GM18873 (cell line): ENCODE measurements around the gene RIPOR2.

Experiments used
- ATAC-seq: cut with Tn5 transposase; IDR thresholded peaks from one replicate; pipeline ENCODE4 v1.9.1; 2021; ENCODE audit warnings: mild to moderate bottlenecking, moderate library complexity, moderate number of reproducible peaks; ENCODE audit not compliant: unreplicated experiment, low FRiP score

Gene RIPOR2, protein sequence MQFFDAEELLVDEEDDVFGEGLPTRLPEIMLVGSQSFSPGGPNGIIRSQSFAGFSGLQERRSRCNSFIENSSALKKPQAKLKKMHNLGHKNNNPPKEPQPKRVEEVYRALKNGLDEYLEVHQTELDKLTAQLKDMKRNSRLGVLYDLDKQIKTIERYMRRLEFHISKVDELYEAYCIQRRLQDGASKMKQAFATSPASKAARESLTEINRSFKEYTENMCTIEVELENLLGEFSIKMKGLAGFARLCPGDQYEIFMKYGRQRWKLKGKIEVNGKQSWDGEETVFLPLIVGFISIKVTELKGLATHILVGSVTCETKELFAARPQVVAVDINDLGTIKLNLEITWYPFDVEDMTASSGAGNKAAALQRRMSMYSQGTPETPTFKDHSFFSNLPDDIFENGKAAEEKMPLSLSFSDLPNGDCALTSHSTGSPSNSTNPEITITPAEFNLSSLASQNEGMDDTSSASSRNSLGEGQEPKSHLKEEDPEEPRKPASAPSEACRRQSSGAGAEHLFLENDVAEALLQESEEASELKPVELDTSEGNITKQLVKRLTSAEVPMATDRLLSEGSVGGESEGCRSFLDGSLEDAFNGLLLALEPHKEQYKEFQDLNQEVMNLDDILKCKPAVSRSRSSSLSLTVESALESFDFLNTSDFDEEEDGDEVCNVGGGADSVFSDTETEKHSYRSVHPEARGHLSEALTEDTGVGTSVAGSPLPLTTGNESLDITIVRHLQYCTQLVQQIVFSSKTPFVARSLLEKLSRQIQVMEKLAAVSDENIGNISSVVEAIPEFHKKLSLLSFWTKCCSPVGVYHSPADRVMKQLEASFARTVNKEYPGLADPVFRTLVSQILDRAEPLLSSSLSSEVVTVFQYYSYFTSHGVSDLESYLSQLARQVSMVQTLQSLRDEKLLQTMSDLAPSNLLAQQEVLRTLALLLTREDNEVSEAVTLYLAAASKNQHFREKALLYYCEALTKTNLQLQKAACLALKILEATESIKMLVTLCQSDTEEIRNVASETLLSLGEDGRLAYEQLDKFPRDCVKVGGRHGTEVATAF

GRCh38 chr6:24935366-24936152 is at the start of gene RIPOR2:
Gene RIPOR2, minus strand, starts transcription at chr6:24935960. Its CDS starts 62 bp downstream, at chr6:24935898.
- ATAC-seq = peak; percentile 25

- ATAC-seq = no peak
Observed at GRCh38 chr6:24985323-24985722, 49.6 kb upstream of the RIPOR2 start.

- no peak for ATAC-seq
Observed at GRCh38 chr6:24982231-24982630, 46.5 kb upstream of the RIPOR2 start.

GRCh38 chr6:24981386-24981760 is 45.6 kb upstream of the RIPOR2 start:
- no peak for ATAC-seq

DNA sequence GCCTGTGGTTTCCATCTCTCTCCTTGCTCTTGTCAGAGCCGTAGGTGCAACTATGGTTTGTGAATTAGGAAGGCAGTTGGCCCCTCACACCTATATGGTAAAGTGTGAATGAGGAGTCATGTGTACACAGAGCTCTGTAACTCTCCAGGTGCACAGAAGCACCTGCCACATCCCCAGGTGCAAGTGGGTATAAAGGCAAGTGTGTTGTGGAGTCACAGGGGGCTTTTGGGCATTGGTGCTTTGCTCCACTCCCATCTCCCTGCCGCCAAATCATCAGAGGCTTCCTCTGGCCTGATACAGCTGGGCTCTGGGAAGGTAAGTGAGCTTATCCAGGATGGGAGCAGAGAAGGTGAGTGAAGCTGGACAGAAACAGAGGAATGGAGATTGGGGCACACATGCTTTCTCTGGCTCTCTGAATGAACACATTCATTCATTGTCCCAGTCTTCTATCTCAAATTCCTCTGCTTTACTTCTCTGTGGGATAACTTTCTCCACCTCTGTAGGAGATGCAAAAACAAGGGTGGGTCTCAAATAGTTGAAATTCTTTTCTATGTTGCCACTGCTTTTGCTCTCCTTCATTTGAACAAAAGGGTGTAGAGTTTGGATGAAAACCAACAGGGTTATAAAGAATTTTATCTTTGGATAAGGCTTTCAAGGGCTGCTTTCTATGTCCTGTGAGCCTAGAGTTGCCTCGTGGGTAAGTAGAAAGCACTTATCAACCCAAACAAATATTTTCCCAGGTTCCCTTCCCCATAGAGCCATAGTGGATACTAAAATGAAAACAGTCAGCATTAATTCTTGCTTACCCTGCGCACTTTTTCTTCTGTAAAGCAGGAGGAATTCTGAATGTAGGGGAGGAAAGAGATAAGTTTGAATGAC is 45.0 kb upstream of the RIPOR2 start:
- ATAC-seq = no peak

DNA sequence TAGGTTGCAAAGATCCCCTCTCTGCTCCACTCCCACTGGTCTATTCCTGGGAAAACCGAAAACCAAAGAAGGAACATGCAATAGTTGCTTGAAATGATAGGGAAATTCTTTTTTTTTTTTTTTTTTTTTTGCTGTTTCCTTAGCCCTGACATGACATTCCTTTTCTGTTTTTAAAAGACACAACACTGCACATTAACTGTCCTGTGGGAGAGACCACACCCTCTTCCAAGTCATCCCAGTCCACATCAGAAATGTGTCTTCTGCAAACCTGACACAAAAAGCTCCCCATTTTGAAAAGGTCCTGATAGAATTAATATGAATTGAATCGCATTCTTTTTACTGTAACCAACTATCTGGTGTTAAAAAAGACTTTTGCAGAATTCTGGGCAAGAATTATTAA is 43.4 kb upstream of the RIPOR2 start:
- no peak for ATAC-seq

- no peak for ATAC-seq
Observed at GRCh38 chr6:24974182-24975171, 38.7 kb upstream of the RIPOR2 start.

GRCh38 chr6:24972311-24972958 is 36.7 kb upstream of the RIPOR2 start:
- ATAC-seq = no peak

GRCh38 chr6:24971067-24971466 is 35.3 kb upstream of the RIPOR2 start:
- ATAC-seq = no peak

DNA sequence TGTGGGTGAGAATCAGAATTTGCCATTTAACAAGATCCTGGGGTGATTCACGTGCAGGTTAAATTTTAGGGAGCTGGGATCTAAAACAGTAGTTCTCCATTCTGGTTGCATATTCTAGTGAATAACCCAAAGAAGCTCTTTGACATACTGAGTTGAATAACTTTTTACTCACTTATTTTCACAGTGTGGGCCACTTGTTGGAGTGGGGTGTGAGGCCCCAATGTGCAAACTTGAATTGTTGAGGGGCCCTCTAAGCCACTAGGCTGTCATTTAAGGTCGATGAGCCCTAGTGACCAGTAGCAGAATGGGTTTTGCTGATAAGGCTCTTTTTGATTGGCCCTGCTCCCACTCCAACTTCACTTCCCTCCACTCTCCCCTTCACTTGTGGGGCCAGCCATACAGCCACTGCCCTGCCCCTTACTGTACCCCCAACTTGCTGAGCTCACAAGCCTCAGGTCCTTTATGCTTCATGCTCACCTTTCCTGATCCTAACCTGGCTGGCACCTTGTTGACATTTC is 33.6 kb upstream of the RIPOR2 start:
- ATAC-seq = no peak

GRCh38 chr6:24968783-24969182 is 33.0 kb upstream of the RIPOR2 start:
- ATAC-seq = no peak

GRCh38 chr6:24967211-24967610 is 31.5 kb upstream of the RIPOR2 start:
- ATAC-seq = no peak

DNA sequence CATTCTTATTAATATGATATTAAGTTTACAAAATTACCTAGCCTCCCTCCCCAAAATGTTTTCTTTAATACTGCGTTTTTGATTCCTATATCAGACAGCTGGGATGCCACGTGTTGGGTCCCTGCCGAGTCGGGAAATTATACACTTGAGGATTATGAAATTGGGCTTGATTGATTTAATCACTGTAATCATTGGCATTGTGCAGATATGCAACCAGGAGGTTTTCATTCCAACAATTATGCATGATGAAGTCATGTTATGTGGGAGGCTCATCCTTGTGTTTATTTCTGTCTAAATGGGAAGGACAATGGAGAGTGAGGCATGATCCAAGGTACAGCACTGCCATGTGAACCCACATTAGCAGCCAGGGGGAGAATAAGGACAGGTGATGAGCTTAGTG is 30.6 kb upstream of the RIPOR2 start:
- ATAC-seq = no peak

- ATAC-seq = no peak
Observed at GRCh38 chr6:24963887-24964570, 28.3 kb upstream of the RIPOR2 start.

DNA sequence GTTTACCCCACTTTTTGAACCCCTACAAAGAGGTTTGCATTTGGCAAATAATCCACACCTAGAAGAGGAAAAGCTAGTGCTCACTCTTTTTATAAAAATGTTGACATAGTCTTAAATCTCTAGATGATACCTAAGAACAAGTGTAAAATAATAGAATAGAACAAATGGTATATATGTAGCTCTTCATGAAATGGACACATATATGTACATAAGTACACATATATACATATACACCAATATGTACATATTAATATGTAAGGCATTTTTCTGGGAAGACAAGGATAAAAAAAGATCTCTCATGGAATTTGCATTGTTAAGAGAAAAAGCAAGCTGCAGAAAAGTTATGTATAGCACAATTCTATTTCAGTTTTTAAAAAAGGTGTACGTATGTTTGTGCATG is 27.6 kb upstream of the RIPOR2 start:
- no peak for ATAC-seq

- ATAC-seq = no peak
Observed at GRCh38 chr6:24961852-24962251, 26.1 kb upstream of the RIPOR2 start.

DNA sequence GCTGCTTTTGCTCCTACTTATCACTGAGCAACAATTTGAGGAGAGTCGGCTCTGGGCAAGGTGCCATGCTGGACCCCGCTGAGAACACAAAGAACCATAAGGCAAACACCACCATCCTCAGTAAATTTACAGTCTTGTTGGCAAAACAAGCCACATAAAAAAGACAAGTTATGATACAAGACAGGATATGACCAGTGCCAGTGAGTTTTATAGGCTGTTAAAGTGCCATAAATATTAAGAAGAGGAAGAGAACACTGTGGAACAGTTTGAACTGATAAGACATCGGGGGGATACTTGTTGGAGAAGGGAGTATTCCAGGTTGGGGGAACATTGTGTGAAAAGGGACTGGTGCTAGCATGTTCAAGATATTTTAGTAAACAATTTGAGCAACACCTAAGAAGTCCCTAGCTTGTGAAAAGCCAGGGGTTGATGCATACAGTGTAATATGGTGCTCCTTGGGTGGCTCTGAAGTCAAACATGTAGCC is 25.3 kb upstream of the RIPOR2 start:
- no peak for ATAC-seq
